Measurements from ENCODE around the gene ASB8.

ASB8 gene

GRCh38 chr12:48105321-48105866 lies 51.9 kb downstream of the ASB8 start:
- peak in 2 of 3 experiments; percentile 52 to 85 for DNase-seq

GRCh38 chr12:48104531-48104930 lies 52.8 kb downstream of the ASB8 start:
- DNase-seq: peak in 1 of 3 experiments; percentile 50
